Measurements from ENCODE around the gene PRTN3. TPM values are rescaled to one million over a fixed set of nuclear protein-coding genes. Genes with fewer than 3 reads are reported as not detected.

PRTN3 gene
- total and polyA plus RNA-seq, 9 donors = 0.41 TPM; not detected in 8

DNA sequence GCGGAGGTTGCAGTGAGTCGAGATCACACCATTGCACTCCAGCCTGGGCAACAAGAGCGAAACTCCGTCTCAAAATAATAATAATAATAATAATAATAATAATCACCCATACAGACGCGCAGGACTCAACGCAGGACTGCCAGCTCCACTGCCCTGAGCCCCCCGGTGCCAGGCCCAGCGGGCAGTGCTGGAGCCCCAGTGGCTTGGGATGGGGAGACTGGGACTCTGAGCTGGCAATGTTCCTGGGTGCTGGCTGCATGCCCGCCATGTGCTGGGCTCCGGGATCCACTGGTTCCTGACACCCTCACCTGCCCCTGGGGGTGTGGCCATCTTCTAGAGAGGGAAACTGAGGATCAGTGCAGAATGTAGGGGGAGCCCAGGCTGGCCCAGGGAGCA, 13.5 kb upstream of the PRTN3 start:
- H3K36me3 ChIP-seq = no peaks in the 10 kb centered on the region
- no peak overlapping the region for H3K4me3 ChIP-seq
- H3K9me3 ChIP-seq = no peaks in the 10 kb centered on the region
- no peaks in the 10 kb centered on the region for H3K4me1 ChIP-seq (ENCODE audit: insufficient read depth)
- intact Hi-C loops (cut with DNase I) = no loop called here
- DNase-seq = peak in 1 of 5 donors; percentile 18
- no peaks in the 10 kb centered on the region for H3K27me3 ChIP-seq
- no peak overlapping the region for H3K27ac ChIP-seq
- TF ChIP-seq EP300 (IDR thresholded peaks at IDR 0.05) (no peak), POLR2A (IDR thresholded peaks at IDR 0.05) (no peak)
- TF ChIP-seq, protein P1, sequence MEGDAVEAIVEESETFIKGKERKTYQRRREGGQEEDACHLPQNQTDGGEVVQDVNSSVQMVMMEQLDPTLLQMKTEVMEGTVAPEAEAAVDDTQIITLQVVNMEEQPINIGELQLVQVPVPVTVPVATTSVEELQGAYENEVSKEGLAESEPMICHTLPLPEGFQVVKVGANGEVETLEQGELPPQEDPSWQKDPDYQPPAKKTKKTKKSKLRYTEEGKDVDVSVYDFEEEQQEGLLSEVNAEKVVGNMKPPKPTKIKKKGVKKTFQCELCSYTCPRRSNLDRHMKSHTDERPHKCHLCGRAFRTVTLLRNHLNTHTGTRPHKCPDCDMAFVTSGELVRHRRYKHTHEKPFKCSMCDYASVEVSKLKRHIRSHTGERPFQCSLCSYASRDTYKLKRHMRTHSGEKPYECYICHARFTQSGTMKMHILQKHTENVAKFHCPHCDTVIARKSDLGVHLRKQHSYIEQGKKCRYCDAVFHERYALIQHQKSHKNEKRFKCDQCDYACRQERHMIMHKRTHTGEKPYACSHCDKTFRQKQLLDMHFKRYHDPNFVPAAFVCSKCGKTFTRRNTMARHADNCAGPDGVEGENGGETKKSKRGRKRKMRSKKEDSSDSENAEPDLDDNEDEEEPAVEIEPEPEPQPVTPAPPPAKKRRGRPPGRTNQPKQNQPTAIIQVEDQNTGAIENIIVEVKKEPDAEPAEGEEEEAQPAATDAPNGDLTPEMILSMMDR (IDR thresholded peaks at IDR 0.05) = no peak
- 85 to 88% (median 85%) methylated on average over 10 to 11 of the region's 11 CpGs for WGBS, 3 donors

DNA sequence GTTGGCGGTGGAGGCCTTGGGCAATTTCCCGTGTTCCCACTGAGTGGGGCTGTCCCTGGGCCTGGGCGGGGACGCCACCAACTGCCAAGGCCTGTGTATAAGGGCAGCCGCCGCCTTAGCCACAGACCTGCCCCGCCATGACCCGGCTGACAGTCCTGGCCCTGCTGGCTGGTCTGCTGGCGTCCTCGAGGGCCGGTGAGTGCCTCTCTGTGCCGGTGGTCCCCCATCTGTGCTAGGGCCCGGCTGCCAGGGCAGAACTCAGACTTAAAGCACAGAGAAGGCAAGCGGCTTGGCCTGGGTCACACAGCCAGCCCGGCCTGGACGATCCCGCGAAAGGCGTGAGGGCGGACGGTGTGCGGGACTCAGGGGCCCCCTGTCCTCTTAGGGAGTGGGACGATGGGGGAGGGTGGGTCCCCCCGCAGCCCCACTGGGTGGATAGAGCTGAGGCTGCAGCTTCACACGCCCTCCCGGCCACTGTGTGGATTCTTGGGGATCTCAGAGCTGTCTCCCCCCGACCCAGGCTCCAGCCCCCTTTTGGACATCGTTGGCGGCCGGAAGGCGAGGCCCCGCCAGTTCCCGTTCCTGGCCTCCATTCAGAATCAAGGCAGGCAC, 13.0 kb upstream of the PRTN3 start, which contains the start of gene AZU1:
AZU1 (plus strand) TSS at position 128 of the 612 bp plus-strand sequence; CDS start at position 138, 10 bp downstream.
- H3K4me3 ChIP-seq = no peak within 1 kb of the TSS
- DNase-seq = peak in 1 of 5 donors; percentile 22
- intact Hi-C loops (cut with DNase I) = no loop called here
- no peaks in the 10 kb centered on the region for H3K4me1 ChIP-seq (ENCODE audit: insufficient read depth)
- H3K9me3 ChIP-seq = no peaks in the 10 kb centered on the region
- WGBS, 3 donors = 62 to 74% (median 73%) methylated on average over 28 to 33 of the region's 33 CpGs
- no peaks in the 10 kb centered on the region for H3K36me3 ChIP-seq
- TF ChIP-seq POLR2A (IDR thresholded peaks at IDR 0.05) (no peak), EP300 (IDR thresholded peaks at IDR 0.05) (no peak)
- TF ChIP-seq, protein P1 (IDR thresholded peaks at IDR 0.05) = no peak
- H3K27ac ChIP-seq = no peak within 1 kb of the TSS
- H3K27me3 ChIP-seq = no peaks in the 10 kb centered on the region

DNA sequence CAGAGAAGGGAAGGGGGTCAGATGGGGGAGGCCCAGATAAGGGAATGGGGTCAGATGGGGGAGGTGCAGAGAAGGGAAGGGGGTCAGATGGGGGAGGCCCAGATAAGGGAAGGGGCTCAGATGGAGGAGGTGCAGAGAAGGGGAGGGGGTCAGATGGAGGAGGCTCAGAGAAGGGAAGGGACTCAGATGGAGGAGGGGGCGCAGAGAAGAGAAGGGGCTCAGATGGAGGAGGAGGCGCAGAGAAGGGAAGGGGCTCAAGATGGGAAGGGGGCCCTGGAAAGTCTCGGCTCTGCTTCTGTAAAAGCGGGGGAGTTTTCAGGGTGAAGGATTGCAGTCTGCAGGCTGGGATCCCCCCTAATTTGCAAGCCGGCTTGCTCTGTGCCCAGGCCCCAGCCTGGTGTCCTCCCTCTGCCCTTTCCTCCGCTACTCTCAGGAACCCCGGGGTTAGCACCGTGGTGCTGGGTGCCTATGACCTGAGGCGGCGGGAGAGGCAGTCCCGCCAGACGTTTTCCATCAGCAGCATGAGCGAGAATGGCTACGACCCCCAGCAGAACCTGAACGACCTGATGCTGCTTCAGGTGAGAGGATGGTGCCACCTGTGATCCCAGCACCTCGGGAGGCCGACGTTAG, 11.6 kb upstream of the PRTN3 start:
- TF ChIP-seq, protein P1 (IDR thresholded peaks at IDR 0.05) = no peak
- TF ChIP-seq EP300 (IDR thresholded peaks at IDR 0.05) (no peak), POLR2A (IDR thresholded peaks at IDR 0.05) (no peak)

DNA sequence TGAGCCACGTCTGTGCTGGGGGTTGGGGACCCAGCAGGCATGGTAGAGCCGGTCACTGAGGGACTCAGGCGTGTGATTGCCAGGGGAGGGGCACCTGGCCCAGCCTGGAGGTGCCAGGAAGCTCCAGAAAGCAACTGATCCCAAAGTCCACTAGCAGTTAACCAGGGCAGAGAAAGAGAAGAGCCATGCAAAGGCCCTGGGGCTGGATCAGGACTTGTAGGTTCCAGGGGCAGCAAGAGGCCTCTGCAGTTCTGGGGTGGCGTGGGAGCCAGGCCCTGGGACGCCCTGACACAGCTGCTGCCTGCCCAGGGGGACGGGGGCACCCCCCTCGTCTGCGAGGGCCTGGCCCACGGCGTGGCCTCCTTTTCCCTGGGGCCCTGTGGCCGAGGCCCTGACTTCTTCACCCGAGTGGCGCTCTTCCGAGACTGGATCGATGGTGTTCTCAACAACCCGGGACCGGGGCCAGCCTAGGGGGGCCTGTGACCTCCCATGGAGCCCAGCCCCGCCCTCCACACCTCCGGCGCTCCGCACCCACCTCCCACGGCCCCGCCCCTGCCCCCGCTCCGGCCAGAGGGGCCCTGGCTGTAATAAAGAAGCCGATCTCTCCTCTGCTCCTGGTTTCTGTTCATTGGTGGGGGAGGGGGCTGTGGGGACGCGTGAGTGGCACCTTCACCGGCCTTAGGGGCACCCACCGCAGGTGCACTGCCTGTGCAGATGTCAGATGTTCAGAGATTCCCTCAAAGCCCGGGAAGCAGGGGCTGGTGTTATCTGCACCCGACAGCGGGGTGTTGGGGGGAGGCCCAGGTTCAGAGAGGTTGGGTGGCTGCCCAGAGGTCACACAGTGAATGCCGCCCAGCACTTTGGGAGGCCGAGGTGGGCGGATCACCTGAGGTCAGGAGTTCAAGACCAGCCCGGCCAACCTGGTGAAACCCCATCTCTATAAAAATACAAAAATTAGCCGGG, 9.1 kb upstream of the PRTN3 start:
- H3K36me3 ChIP-seq = no peaks in the 10 kb centered on the region
- TF ChIP-seq, protein P1 (IDR thresholded peaks at IDR 0.05) = no peak
- no peak for TF ChIP-seq POLR2A (IDR thresholded peaks at IDR 0.05)
- no peak for TF ChIP-seq EP300 (IDR thresholded peaks at IDR 0.05)
- no peak for DNase-seq
- H3K4me1 ChIP-seq (ENCODE audit: insufficient read depth) = no peaks in the 10 kb centered on the region
- no peak overlapping the region for H3K27ac ChIP-seq
- intact Hi-C loops (cut with DNase I) = no loop called here
- no peaks in the 10 kb centered on the region for H3K27me3 ChIP-seq
- WGBS, 3 donors = 38 to 44% (median 40%) methylated on average over 37 to 38 of the region's 38 CpGs
- no peak overlapping the region for H3K4me3 ChIP-seq
- no peaks in the 10 kb centered on the region for H3K9me3 ChIP-seq

More for the DNA sequence above, 11.6 kb upstream of the PRTN3 start:
- Histone ChIP-seq H3K9me3 (no peaks in the 10 kb centered on the region), H3K4me3 (no peak overlapping the region), H3K4me1 (ENCODE audit: insufficient read depth) (no peaks in the 10 kb centered on the region), H3K36me3 (no peaks in the 10 kb centered on the region), H3K27ac (no peak overlapping the region), H3K27me3 (no peaks in the 10 kb centered on the region)
- 42 to 63% (median 54%) methylated on average over 18 of the region's 18 CpGs for WGBS, 3 donors
- intact Hi-C loops (cut with DNase I) = no loop called here
- no peak for DNase-seq
